Measurements from ENCODE around the gene TUBB8B. TPM values are rescaled to one million over a fixed set of nuclear protein-coding genes. Genes with fewer than 3 reads are reported as not detected.
"Not testable (repeated sequence)": the region's sequence is repeated elsewhere in the genome, so short reads cannot be mapped to it uniquely, and the experiment has no call there.

The TUBB8B gene
- polyA plus RNA-seq (2012; ENCODE audit: insufficient read depth, insufficient read length, low read depth) = 1.1 TPM

DNA sequence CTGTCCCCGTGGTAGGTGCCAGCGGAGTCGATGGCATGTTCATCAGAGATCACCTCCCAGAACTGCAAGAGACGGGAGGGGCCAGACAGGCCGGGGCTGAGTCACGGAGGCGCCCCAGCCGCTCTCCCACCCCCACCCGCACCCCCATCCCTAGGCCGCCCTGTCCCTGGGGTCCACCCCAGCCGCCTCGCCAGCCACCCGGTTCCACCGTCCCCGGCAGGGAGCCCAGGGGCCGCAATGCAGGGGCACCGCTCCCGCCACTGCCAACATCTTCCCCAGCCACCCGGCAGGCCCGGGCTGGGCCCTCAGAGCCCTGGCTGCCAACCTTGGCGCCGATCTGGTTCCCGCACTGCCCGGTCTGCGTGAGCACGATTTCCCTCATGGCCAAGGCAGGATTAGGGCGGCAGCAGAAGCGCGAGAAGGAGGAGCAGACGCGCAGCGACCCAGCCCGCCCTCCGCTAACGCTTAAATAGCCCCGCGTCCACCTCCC, at the start of gene TUBB8B:
Gene TUBB8B, minus strand, starts transcription at position 440 of the 490 bp plus-strand sequence. Its CDS starts 58 bp downstream, at position 382.
- not testable (repeated sequence) for H3K9me3 ChIP-seq; H3K4me3 ChIP-seq (ENCODE audit: low read depth, low read length); H3K36me3 ChIP-seq; DNase-seq; H3K27me3 ChIP-seq; H3K4me1 ChIP-seq

DNA sequence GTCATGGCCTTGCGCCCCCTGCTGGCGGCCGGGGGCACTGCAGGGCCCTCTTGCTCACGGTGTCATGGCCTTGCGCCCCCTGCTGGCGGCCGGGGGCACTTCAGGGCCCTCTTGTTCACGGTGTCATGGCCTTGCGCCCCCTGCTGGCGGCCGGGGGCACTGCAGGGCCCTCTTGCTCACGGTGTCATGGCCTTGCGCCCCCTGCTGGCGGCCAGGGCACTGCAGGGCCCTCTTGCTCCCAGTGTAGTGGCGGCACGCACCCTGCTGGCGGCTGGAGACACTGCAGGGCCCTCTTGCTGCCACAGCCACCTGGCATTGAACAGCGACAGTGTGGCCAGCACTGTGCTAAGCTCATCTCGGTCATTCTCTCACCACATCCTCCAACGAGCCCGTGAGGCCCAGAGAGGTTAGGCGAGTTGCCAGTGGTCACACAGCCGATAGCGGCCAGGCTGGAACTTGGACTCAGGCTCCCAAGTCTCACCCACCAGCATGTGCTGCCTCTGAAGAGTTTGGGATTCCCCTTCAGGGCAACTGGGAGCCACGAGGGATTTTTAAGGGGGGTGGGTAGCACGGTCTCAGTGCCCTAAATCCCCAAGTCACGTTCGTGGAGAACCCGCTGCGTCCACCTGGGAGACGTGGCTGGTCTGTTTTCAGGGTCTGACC, 48.0 kb upstream of the TUBB8B start:
- DNase-seq; H3K4me3 ChIP-seq (ENCODE audit: low read depth, low read length): not testable (repeated sequence)

DNA sequence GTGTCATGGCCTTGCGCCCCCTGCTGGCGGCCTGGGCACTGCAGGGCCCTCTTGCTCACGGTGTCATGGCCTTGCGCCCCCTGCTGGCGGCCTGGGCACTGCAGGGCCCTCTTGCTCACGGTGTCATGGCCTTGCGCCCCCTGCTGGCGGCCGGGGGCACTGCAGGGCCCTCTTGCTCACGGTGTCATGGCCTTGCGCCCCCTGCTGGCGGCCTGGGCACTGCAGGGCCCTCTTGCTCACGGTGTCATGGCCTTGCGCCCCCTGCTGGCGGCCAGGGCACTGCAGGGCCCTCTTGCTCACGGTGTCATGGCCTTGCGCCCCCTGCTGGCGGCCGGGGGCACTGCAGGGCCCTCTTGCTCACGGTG, 47.3 kb upstream of the TUBB8B start:
- H3K4me3 ChIP-seq (ENCODE audit: low read depth, low read length); H3K36me3 ChIP-seq; H3K27me3 ChIP-seq; H3K4me1 ChIP-seq; DNase-seq; H3K9me3 ChIP-seq: not testable (repeated sequence)

More for the DNA sequence above, 48.0 kb upstream of the TUBB8B start:
- H3K27me3 ChIP-seq, H3K36me3 ChIP-seq, H3K9me3 ChIP-seq, H3K4me1 ChIP-seq: not testable (repeated sequence)

DNA sequence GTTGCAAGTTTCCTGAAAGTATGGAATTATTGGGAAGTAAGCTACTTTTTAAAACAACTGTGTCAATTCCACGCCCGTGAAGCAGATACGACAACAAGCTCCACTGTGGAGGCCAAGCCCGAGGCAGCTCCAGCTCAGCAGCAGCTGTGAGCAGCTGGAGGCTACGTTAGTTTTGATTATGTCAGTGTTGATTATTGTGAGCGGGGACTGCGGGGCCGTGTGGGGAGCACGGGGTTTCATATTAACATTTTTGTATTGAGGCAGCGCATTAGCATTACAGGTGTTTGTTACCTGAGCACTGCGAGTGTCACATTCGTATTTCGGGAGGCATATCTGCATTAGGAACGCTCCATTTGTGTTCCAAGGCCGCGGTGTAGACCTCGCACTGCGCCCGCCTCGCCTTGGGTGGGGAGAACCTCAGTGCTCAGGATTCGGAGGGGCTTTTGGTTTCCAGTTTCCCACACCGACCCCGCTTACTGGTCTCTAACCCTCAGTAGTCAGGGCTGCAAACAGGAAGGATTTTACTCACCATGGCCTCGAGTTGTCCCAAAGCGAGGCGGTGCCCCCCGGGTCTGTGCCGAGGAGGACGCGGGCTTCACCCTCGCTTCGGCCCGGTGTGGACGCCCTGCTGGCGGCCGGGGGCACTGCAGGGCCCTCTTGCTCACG, 46.8 kb upstream of the TUBB8B start:
- not testable (repeated sequence) for H3K4me3 ChIP-seq (ENCODE audit: low read depth, low read length); H3K9me3 ChIP-seq; DNase-seq; H3K4me1 ChIP-seq; H3K36me3 ChIP-seq; H3K27me3 ChIP-seq

GRCh38 chr18:95580-95979, 46.2 kb upstream of the TUBB8B start:
- not testable (repeated sequence) for DNase-seq, H3K27me3 ChIP-seq

DNA sequence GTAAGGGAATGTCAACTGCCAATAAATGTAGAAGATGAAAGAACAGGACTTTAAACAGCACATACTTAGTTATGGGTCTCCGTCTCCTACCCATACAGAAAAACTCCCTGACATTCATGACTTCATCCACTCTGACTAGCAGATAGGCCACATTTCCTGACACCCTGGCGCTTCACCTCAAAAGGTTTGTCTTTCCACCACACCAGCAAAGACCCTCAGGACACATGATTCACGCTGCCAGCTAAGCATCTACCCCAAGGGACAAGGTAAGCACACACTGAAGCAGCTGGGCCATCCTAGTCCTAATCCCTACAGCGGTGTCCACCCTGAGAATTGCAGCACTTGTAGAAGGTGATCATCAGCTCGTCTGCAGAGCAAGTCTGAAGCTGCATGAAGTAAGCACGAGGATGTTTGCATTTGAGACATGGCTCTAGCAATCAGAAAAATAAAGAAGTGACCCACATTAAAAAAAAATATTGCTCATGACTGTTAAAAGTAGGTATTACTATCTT, 44.5 kb upstream of the TUBB8B start:
- not testable (repeated sequence) for H3K27me3 ChIP-seq; H3K4me3 ChIP-seq (ENCODE audit: low read depth, low read length); DNase-seq; H3K9me3 ChIP-seq; H3K36me3 ChIP-seq; H3K4me1 ChIP-seq

More at GRCh38 chr18:95580-95979, 46.2 kb upstream of the TUBB8B start:
- not testable (repeated sequence) for H3K4me1 ChIP-seq; H3K9me3 ChIP-seq; H3K4me3 ChIP-seq (ENCODE audit: low read depth, low read length); H3K36me3 ChIP-seq

- not testable (repeated sequence) for H3K27me3 ChIP-seq; H3K4me3 ChIP-seq (ENCODE audit: low read depth, low read length); H3K4me1 ChIP-seq; H3K9me3 ChIP-seq; DNase-seq; H3K36me3 ChIP-seq
Observed at GRCh38 chr18:91561-91960, 42.1 kb upstream of the TUBB8B start.

DNA sequence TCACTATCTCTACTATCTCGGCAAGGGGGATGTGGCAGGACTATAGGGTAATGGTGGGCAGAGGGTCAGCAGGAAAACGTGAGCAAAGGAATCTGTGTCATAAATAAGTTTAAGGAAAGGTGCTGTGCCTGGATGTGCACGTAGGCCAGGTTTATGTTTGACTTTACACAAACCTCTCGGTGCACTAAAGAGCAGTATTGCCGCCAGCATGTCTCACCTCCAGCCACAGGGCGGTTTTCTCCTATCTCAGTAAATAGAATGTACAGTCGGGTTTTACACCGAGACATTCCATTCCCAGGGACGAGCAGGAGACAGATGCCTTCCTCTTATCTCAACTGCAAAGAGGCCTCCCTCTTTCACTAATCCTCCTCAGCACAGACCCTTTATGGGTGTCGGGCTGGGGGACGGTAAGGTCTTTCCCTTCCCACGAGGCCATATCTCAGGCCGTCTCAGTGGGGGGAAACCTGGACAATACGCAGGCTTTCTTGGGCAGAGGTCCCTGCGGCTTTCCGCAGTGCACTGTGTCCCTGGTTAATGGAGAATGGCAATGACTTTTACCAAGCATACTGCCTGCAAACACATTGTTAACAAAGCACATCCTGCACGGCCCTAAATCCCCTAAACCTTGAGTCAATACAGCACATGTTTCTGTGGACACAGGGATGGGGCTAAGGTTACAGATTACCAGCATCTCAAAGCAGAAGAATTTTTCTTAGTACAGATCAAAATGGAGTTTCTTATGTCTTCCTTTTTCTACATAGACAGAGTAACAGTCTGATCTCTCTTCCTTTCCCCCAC, 41.2 kb upstream of the TUBB8B start:
- H3K9me3 ChIP-seq; DNase-seq; H3K27me3 ChIP-seq; H3K4me1 ChIP-seq; H3K36me3 ChIP-seq; H3K4me3 ChIP-seq (ENCODE audit: low read depth, low read length): not testable (repeated sequence)

DNA sequence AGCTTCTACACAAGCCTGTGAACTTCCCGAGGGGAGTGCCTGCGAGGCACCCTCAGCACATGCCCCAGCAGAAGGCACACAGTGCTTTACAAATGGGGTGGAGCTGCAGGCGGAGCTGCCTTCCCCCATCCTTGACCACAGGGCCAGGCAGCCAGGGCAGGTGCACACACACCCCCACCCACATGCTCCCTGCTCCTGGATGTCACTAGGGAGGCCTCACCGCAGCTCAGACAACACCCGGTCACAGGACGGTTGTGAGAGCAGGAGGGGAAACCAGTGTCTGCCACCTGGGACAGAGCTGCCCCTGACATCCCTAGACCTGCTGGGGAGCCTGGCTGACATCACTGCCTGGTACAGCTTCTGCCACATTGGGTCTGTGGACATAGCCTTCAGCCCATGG, 39.7 kb upstream of the TUBB8B start:
- DNase-seq = not testable (repeated sequence)

DNA sequence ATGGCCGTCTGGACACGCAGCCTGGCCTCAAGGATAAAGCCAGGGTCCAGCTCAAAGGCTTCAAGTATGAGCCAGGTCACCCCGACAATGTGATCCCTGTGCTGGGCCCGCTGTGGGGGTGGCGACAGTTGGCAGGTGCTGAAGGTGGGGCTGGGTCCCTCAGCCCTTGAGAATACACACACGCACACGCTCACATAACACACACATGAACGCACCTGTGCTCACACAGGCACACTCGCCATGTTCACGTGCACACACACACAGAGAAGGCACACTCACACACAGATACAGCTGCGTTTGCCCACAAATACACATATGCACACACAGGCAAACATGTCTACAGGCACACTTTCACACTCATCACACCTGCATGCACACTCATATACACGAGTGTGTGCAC, 35.4 kb upstream of the TUBB8B start:
- not testable (repeated sequence) for H3K4me1 ChIP-seq; DNase-seq; H3K36me3 ChIP-seq; H3K9me3 ChIP-seq; H3K27me3 ChIP-seq; H3K4me3 ChIP-seq (ENCODE audit: low read depth, low read length)

More for the DNA sequence above, 39.7 kb upstream of the TUBB8B start:
- H3K9me3 ChIP-seq; H3K27me3 ChIP-seq; H3K4me1 ChIP-seq; H3K36me3 ChIP-seq; H3K4me3 ChIP-seq (ENCODE audit: low read depth, low read length): not testable (repeated sequence)

GRCh38 chr18:82626-83209, 33.3 kb upstream of the TUBB8B start:
- H3K4me3 ChIP-seq (ENCODE audit: low read depth, low read length); DNase-seq; H3K9me3 ChIP-seq; H3K4me1 ChIP-seq; H3K36me3 ChIP-seq; H3K27me3 ChIP-seq: not testable (repeated sequence)

- H3K36me3 ChIP-seq; DNase-seq; H3K27me3 ChIP-seq; H3K4me3 ChIP-seq (ENCODE audit: low read depth, low read length); H3K4me1 ChIP-seq; H3K9me3 ChIP-seq: not testable (repeated sequence)
Observed at GRCh38 chr18:80881-81280, 31.5 kb upstream of the TUBB8B start.

GRCh38 chr18:80202-80601, 30.8 kb upstream of the TUBB8B start:
- not testable (repeated sequence) for H3K27me3 ChIP-seq; H3K4me1 ChIP-seq; DNase-seq; H3K36me3 ChIP-seq; H3K9me3 ChIP-seq; H3K4me3 ChIP-seq (ENCODE audit: low read depth, low read length)
